Astrocyte of the cerebellum (primary cell): Measurements from ENCODE around the gene CDKAL1.

Experiments
- DNase-seq: peaks from one replicate; pipeline ENCODE4 v3.0.0-alpha.2; 2011; ENCODE audit warnings: low read depth
- H3K4me3 ChIP-seq: 2 replicates; pipeline ENCODE4 v1.5.1; 2011; ENCODE audit warnings: mild to moderate bottlenecking, low read depth, low read length, moderate library complexity
- CTCF ChIP-seq: IDR thresholded peaks from 2 replicates; pipeline ENCODE4 v1.5.1; 2012; ENCODE audit warnings: low read length, low read depth, moderate library complexity, mild to moderate bottlenecking; ENCODE audit errors: missing control alignments
- in situ Hi-C: cut with HindIII; loops from 2 replicates; pipeline ENCODE4 v1.10.0; 2017; ENCODE audit warnings: low sequenced_read_pairs

CDKAL1 gene

GRCh38 chr6:21142741-21143140 lies 608.5 kb downstream of the CDKAL1 start:
- in situ Hi-C loops, result no loop called here
- DNase-seq, result no peak
- no peak overlapping the region for H3K4me3 ChIP-seq
- TF ChIP-seq CTCF, result no peak

- no peak for DNase-seq
- in situ Hi-C loops, result no loop called here
- no peak for TF ChIP-seq CTCF
- no peak overlapping the region for H3K4me3 ChIP-seq
These were observed 609.4 kb downstream of the CDKAL1 start for GRCh38 chr6:21143645-21144044.

GRCh38 chr6:21144928-21145327 lies 610.7 kb downstream of the CDKAL1 start:
- H3K4me3 ChIP-seq, result no peak overlapping the region
- in situ Hi-C loops, result no loop called here
- no peak for TF ChIP-seq CTCF
- no peak for DNase-seq

GRCh38 chr6:21147995-21148394 lies 613.7 kb downstream of the CDKAL1 start:
- TF ChIP-seq CTCF, result no peak
- no peak overlapping the region for H3K4me3 ChIP-seq
- in situ Hi-C loops, result no loop called here
- DNase-seq, result no peak

- no peak overlapping the region for H3K4me3 ChIP-seq
- in situ Hi-C loops, result no loop called here
- no peak for TF ChIP-seq CTCF
- DNase-seq, result no peak
These were observed 615.2 kb downstream of the CDKAL1 start for GRCh38 chr6:21149470-21149869.

GRCh38 chr6:21150667-21151066 lies 616.4 kb downstream of the CDKAL1 start:
- in situ Hi-C loops, result no loop called here
- H3K4me3 ChIP-seq, result no peak overlapping the region
- DNase-seq, result no peak
- TF ChIP-seq CTCF, result no peak

GRCh38 chr6:21151119-21151518 lies 616.9 kb downstream of the CDKAL1 start:
- in situ Hi-C loops, result no loop called here
- TF ChIP-seq CTCF, result no peak
- DNase-seq, result no peak
- no peak overlapping the region for H3K4me3 ChIP-seq
